Measurements from ENCODE around the gene TDRD5.

TDRD5 gene

GRCh38 chr1:179591592-179592580 lies at the start of gene TDRD5:
Gene TDRD5 (plus strand): TSS chr1:179591832. CDS start chr1:179592616, 784 bp downstream.
- in situ Hi-C loops (cut with MboI; ENCODE audit: low sequenced_read_pairs): no loop called here

GRCh38 chr1:179545321-179545720 lies 46.3 kb upstream of the TDRD5 start:
- in situ Hi-C loops (cut with MboI; ENCODE audit: low sequenced_read_pairs): no loop called here

GRCh38 chr1:179547021-179547535 lies 44.6 kb upstream of the TDRD5 start:
- in situ Hi-C loops (cut with MboI; ENCODE audit: low sequenced_read_pairs): no loop called here

GRCh38 chr1:179548666-179549367 lies 42.8 kb upstream of the TDRD5 start:
- in situ Hi-C loops (cut with MboI; ENCODE audit: low sequenced_read_pairs): no loop called here

GRCh38 chr1:179549368-179549700 lies 42.3 kb upstream of the TDRD5 start:
- in situ Hi-C loops (cut with MboI; ENCODE audit: low sequenced_read_pairs): no loop called here

GRCh38 chr1:179550746-179551682 lies 40.6 kb upstream of the TDRD5 start:
- in situ Hi-C loops (cut with MboI; ENCODE audit: low sequenced_read_pairs): no loop called here

GRCh38 chr1:179554427-179554826 lies 37.2 kb upstream of the TDRD5 start:
- in situ Hi-C loops (cut with MboI; ENCODE audit: low sequenced_read_pairs): no loop called here

GRCh38 chr1:179558078-179558477 lies 33.6 kb upstream of the TDRD5 start:
- in situ Hi-C loops (cut with MboI; ENCODE audit: low sequenced_read_pairs): no loop called here

GRCh38 chr1:179575497-179576314 lies 15.9 kb upstream of the TDRD5 start, which contains the start of gene NPHS2:
Gene NPHS2 (minus strand): TSS chr1:179575948. CDS start chr1:179575864, 84 bp downstream.
- in situ Hi-C loops (cut with MboI; ENCODE audit: low sequenced_read_pairs): no loop called here

GRCh38 chr1:179576509-179576908 lies 15.1 kb upstream of the TDRD5 start:
- in situ Hi-C loops (cut with MboI; ENCODE audit: low sequenced_read_pairs): no loop called here

- in situ Hi-C loops (cut with MboI; ENCODE audit: low sequenced_read_pairs): no loop called here
These were observed 7.8 kb upstream of the TDRD5 start for GRCh38 chr1:179583771-179584320.

GRCh38 chr1:179586107-179586823 lies 5.4 kb upstream of the TDRD5 start:
- in situ Hi-C loops (cut with MboI; ENCODE audit: low sequenced_read_pairs): no loop called here

GRCh38 chr1:179587336-179587735 lies 4.3 kb upstream of the TDRD5 start:
- in situ Hi-C loops (cut with MboI; ENCODE audit: low sequenced_read_pairs): no loop called here

GRCh38 chr1:179588425-179589024 lies 3.1 kb upstream of the TDRD5 start:
- in situ Hi-C loops (cut with MboI; ENCODE audit: low sequenced_read_pairs): no loop called here

GRCh38 chr1:179589509-179589908 lies 2.1 kb upstream of the TDRD5 start:
- in situ Hi-C loops (cut with MboI; ENCODE audit: low sequenced_read_pairs): no loop called here

GRCh38 chr1:179590671-179591070 lies 961 bp upstream of the TDRD5 start:
- in situ Hi-C loops (cut with MboI; ENCODE audit: low sequenced_read_pairs): no loop called here

GRCh38 chr1:179591253-179591591 lies 410 bp upstream of the TDRD5 start:
- in situ Hi-C loops (cut with MboI; ENCODE audit: low sequenced_read_pairs): no loop called here

- in situ Hi-C loops (cut with MboI; ENCODE audit: low sequenced_read_pairs): no loop called here
These were observed 7.0 kb downstream of the TDRD5 start for GRCh38 chr1:179598631-179599030.

Measured in HL-60/S4 (cell line).